Lower leg skin (tissue), 3 donors: ENCODE data around the gene FAF2.

Experiments used
- POLR2A ChIP-seq, 2 donors: fragments of 450-650 bp; IDR thresholded peaks; one replicate each; pipeline ENCODE4 v1.6.1; 2016 to 2017; ENCODE audit warnings: antibody characterized with exemption in 2 of 2, mild to moderate bottlenecking in 1 of 2, moderate library complexity in 1 of 2
- TF ChIP-seq, protein P1 (sequence below), 3 donors: fragments of 450-650 bp; IDR thresholded peaks; one replicate each; pipeline ENCODE4 v1.5.1; 2016; ENCODE audit warnings: antibody characterized with exemption in 3 of 3, mild to moderate bottlenecking in 3 of 3, moderate library complexity in 2 of 3

DNA sequence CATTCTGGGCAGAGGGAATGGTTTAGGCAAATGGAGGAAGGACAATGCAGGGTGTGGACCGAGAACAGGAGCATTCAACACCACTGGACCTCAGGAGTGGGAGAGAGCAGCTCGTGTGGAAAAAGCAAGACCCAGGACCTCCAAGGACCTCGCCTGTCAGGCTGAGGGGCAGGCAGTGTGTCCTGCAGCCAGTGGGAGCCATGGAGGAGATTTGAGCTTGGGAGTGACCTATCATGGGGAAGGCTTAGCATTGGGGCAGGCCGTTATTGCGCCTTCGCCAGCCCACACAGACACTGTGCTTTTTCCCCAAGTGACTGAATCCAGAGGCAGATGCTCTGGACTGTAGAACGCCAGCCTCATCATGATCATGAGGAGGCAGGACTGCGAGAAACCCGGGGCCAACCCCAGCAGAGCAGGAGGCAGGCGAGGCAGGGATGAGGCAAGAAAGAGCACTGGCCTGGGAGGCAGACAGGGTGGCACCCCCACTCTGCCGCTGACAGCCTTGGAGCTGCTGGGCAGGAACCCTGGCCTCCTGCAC lies 104.2 kb downstream of the FAF2 start:
- TF ChIP-seq POLR2A (IDR thresholded peaks at IDR 0.05): no peak
- TF ChIP-seq, protein P1, sequence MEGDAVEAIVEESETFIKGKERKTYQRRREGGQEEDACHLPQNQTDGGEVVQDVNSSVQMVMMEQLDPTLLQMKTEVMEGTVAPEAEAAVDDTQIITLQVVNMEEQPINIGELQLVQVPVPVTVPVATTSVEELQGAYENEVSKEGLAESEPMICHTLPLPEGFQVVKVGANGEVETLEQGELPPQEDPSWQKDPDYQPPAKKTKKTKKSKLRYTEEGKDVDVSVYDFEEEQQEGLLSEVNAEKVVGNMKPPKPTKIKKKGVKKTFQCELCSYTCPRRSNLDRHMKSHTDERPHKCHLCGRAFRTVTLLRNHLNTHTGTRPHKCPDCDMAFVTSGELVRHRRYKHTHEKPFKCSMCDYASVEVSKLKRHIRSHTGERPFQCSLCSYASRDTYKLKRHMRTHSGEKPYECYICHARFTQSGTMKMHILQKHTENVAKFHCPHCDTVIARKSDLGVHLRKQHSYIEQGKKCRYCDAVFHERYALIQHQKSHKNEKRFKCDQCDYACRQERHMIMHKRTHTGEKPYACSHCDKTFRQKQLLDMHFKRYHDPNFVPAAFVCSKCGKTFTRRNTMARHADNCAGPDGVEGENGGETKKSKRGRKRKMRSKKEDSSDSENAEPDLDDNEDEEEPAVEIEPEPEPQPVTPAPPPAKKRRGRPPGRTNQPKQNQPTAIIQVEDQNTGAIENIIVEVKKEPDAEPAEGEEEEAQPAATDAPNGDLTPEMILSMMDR (IDR thresholded peaks at IDR 0.05): no peak
